ENCODE measurements around the gene CHST14.

The CHST14 gene

DNA sequence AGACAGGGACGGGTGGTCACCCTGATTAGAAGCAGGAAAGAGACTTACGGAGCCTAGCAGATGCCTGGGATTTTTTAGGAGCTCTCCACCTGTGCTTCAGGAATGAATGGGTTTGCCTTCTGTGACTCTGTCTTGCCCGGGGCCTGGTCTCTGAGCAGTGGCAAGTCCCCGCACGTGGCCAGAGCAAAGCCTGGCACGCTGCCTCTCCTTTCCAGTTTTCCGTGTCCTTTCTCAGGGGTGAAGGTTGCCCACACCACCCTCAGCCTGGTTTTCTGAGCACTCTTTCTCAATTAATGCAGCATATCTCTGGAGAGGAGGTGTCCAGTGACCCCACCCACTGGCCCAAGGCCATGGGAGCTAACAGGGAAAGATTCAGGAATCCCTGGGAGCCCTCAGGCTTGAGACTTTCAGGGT, 14.5 kb upstream of the CHST14 start:
- H3K4me3 ChIP-seq (ENCODE audit: low read depth, low read length): no peak overlapping the region
- DNase-seq (ENCODE audit: low read depth): no peak
- TF ChIP-seq, protein P1, sequence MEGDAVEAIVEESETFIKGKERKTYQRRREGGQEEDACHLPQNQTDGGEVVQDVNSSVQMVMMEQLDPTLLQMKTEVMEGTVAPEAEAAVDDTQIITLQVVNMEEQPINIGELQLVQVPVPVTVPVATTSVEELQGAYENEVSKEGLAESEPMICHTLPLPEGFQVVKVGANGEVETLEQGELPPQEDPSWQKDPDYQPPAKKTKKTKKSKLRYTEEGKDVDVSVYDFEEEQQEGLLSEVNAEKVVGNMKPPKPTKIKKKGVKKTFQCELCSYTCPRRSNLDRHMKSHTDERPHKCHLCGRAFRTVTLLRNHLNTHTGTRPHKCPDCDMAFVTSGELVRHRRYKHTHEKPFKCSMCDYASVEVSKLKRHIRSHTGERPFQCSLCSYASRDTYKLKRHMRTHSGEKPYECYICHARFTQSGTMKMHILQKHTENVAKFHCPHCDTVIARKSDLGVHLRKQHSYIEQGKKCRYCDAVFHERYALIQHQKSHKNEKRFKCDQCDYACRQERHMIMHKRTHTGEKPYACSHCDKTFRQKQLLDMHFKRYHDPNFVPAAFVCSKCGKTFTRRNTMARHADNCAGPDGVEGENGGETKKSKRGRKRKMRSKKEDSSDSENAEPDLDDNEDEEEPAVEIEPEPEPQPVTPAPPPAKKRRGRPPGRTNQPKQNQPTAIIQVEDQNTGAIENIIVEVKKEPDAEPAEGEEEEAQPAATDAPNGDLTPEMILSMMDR (conservative IDR thresholded peaks at IDR 0.05; ENCODE audit: low read depth, low read length): no peak

DNA sequence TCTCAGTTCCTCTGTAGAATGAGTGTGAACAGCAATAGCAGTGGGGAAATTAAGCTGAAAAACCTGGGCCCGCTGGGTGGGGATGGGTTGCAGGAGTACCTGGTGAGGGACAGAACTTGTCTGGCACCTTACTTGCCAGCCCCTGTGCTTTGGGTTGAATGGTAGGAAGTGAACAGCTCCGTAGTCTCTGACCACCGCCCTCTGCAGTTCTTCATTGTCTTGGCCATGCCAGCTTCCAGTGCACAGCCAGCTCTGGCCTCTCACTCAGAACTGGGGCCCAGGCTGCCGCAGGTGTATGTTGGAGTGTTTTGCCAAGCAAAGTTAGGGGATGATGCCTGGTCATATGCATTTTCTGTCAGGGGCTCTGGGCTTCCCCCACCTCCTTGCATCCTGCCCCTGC, 14.0 kb upstream of the CHST14 start:
- H3K4me3 ChIP-seq (ENCODE audit: low read depth, low read length): no peak overlapping the region
- TF ChIP-seq, protein P1 (conservative IDR thresholded peaks at IDR 0.05; ENCODE audit: low read depth, low read length): no peak
- no peak for DNase-seq (ENCODE audit: low read depth)

DNA sequence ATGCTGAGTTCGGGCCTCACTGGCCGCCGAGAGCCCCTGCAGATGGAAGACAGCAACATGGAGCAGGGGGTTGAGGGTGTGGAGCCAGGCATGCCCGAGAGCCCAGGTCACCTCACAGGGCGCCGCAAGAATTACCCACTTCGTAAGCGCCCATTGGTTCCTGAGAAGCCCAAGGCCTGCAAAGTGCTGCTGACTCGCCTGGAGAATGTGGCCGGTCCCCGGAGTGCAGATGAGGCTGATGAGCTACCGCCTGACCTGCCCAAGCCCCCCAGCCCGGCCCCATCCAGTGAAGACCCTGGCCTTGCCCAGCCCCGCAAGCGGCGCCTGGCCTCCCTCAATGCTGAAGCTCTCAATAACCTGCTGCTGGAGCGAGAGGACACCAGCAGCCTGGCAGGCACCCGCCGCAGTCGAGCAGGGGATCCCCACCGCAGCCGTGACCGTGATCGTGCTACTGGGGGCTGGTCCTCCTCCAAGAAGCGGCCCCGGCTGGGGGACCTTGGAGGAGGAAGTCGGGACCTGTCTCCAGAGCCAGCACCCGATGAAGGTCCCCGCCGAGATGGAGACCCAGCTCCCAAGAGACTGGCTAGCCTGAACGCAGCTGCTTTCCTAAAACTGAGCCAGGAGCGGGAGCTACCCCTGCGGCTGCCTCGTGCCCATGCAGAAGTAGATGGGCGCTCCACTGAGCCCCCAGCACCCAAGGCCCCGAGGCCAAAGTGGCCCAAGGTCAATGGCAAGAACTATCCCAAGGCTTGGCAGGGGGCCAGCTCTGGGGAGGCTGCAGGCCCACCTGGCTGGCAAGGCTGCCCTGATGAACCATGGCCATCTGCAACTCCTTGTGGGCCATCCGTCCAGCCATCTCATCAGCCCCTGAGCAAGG, 12.1 kb upstream of the CHST14 start:
- no peak for DNase-seq (ENCODE audit: low read depth)
- TF ChIP-seq, protein P1 (conservative IDR thresholded peaks at IDR 0.05; ENCODE audit: low read depth, low read length): no peak
- no peak overlapping the region for H3K4me3 ChIP-seq (ENCODE audit: low read depth, low read length)

DNA sequence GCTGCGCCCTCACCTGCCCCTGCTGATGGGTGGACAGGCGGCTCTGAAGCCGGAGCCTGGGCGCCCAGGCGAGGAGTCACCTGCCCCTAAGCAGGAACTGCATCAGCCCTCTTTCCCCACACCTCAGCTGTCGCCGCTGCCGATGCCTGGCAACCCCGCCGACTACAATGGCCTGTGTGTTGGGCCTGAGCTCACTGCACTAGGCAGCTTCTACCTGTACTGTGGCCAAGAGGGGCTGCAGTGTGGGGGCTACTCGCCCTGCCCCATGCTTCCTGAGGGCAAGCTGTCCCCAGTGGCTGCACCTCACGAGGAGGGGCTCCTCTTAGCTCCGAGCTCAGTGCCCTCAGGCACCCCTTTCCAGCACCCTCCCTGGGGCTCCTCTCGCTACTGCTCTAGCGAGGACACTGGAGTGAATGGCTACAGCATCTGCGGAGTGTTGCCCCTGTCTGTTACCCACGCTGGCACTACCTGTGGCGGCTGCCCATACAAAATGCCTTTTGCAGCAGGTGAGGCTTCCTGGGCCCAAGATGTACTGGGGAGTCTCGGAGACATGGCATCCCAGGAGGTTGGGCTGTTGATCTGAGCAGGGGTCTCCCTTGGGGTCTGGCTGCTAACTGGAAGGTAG, 11.3 kb upstream of the CHST14 start:
- TF ChIP-seq, protein P1 (conservative IDR thresholded peaks at IDR 0.05; ENCODE audit: low read depth, low read length): no peak
- no peak for DNase-seq (ENCODE audit: low read depth)
- H3K4me3 ChIP-seq (ENCODE audit: low read depth, low read length): no peak overlapping the region

DNA sequence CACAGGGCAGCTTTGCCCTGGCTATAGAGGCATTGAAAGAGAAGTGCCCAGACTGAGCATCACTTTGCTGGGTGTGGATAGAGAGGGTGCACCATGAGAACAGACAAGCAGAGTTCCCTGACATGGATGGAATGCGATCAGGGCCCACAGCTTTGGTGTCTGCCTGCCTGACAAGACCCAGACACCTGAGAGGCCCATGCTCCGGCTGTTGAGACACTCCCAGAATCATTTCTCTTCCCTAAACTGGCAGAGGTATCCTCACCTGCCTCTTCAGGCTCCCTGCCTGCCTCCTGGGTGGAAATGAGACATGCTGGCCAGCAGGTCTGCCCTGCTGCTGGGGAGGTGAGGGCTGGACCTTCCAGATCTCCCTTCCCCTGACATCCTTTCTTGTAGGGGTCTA, 10.4 kb upstream of the CHST14 start:
- no peak for DNase-seq (ENCODE audit: low read depth)
- no peak overlapping the region for H3K4me3 ChIP-seq (ENCODE audit: low read depth, low read length)
- TF ChIP-seq, protein P1 (conservative IDR thresholded peaks at IDR 0.05; ENCODE audit: low read depth, low read length): no peak

DNA sequence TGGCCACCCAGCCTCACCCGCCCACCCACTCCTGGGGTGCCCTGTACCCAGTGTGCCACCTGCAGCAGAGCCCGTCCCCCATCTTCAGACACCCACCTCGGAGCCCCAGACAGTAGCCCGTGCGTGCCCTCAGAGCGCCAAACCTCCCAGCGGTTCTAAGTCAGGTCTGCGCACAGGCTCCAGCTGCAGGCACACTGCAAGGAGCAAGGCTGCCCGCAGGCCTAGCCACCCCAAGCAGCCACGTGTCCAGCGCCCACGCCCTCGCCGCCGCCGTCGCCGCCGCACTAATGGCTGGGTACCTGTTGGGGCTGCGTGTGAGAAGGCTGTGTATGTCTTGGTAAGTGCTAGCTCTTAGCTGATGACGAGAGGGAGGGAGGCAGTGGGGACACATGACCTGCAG, 8.8 kb upstream of the CHST14 start:
- no peak overlapping the region for H3K4me3 ChIP-seq (ENCODE audit: low read depth, low read length)
- DNase-seq (ENCODE audit: low read depth): no peak
- TF ChIP-seq, protein P1 (conservative IDR thresholded peaks at IDR 0.05; ENCODE audit: low read depth, low read length): no peak
